ENCODE measurements around the gene SOX21. TPM values are rescaled to one million over a fixed set of nuclear protein-coding genes. Genes with fewer than 3 reads are reported as not detected.

SOX21 gene
- total RNA-seq, 4 donors from 2014 or later = not detected

GRCh38 chr13:94709001-94709834 lies 3.1 kb downstream of the SOX21 start:
- 12 to 15% methylated on average over 7 of the region's 7 CpGs for WGBS, 2 donors
- no peak overlapping the region for H3K4me3 ChIP-seq
- H3K27ac ChIP-seq = no peak overlapping the region
- H3K4me1 ChIP-seq = peaks cover 0 to 66% (median 28%) of the 10 kb centered on the region in 4 donors
- H3K36me3 ChIP-seq = no peaks in the 10 kb centered on the region
- peaks cover 0 to 96% of the 10 kb centered on the region in 2 donors for H3K27me3 ChIP-seq
- TF ChIP-seq EP300 (IDR thresholded peaks at IDR 0.05) (no peak), CTCF (IDR thresholded peaks at IDR 0.05) (no peak), POLR2A (IDR thresholded peaks at IDR 0.05) (no peak)
- no peak for DNase-seq (ENCODE audit: low spot score in 2 of 2)
- no peaks in the 10 kb centered on the region for H3K9me3 ChIP-seq

- DNase-seq (ENCODE audit: low spot score in 2 of 2) = no peak
- Histone ChIP-seq H3K27ac (no peak overlapping the region), H3K4me1 (peaks cover 0 to 65% (median 26%) of the 10 kb centered on the region in 4 donors), H3K4me3 (peak overlapping the region in 1 of 4 donors; percentile 35), H3K27me3 (peaks cover 0 to 96% of the 10 kb centered on the region in 2 donors), H3K36me3 (no peaks in the 10 kb centered on the region), H3K9me3 (no peaks in the 10 kb centered on the region)
- no peak for TF ChIP-seq CTCF (IDR thresholded peaks at IDR 0.05)
- TF ChIP-seq EP300 (IDR thresholded peaks at IDR 0.05) = no peak
- no peak for TF ChIP-seq POLR2A (IDR thresholded peaks at IDR 0.05)
- 6% methylated on average over 31 of the region's 31 CpGs for WGBS, 2 donors
Measured at GRCh38 chr13:94708031-94708859, 4.1 kb downstream of the SOX21 start.

- TF ChIP-seq EP300 (IDR thresholded peaks at IDR 0.05) (no peak), CTCF (IDR thresholded peaks at IDR 0.05) (no peak), POLR2A (IDR thresholded peaks at IDR 0.05) (no peak)
- H3K9me3 ChIP-seq = no peaks in the 10 kb centered on the region
- DNase-seq (ENCODE audit: low spot score in 2 of 2) = no peak
- H3K27me3 ChIP-seq = peaks cover 0 to 97% of the 10 kb centered on the region in 2 donors
- 4% methylated on average over 41 of the region's 41 CpGs for WGBS, 2 donors
- no peak overlapping the region for H3K27ac ChIP-seq
- peak overlapping the region in 2 of 4 donors; percentile 9 to 35 for H3K4me3 ChIP-seq
- peaks cover 0 to 65% (median 18%) of the 10 kb centered on the region in 4 donors for H3K4me1 ChIP-seq
- no peaks in the 10 kb centered on the region for H3K36me3 ChIP-seq
Measured at GRCh38 chr13:94707400-94708021, 4.8 kb downstream of the SOX21 start.

GRCh38 chr13:94706843-94707399 lies 5.4 kb downstream of the SOX21 start:
- H3K9me3 ChIP-seq = no peaks in the 10 kb centered on the region
- no peak for TF ChIP-seq EP300 (IDR thresholded peaks at IDR 0.05)
- H3K27me3 ChIP-seq = peaks cover 0 to 97% of the 10 kb centered on the region in 2 donors
- DNase-seq (ENCODE audit: low spot score in 2 of 2) = no peak
- WGBS, 2 donors = 9 to 10% methylated on average over 15 of the region's 15 CpGs
- no peak overlapping the region for H3K27ac ChIP-seq
- no peaks in the 10 kb centered on the region for H3K36me3 ChIP-seq
- H3K4me3 ChIP-seq = peak overlapping the region in 1 of 4 donors; percentile 35
- H3K4me1 ChIP-seq = peaks cover 0 to 65% (median 14%) of the 10 kb centered on the region in 4 donors

GRCh38 chr13:94706101-94706842 lies 6.1 kb downstream of the SOX21 start:
- TF ChIP-seq EP300 (IDR thresholded peaks at IDR 0.05) (no peak), POLR2A (IDR thresholded peaks at IDR 0.05) (no peak), CTCF (IDR thresholded peaks at IDR 0.05) (no peak)
- H3K4me1 ChIP-seq = peaks cover 0 to 60% (median 14%) of the 10 kb centered on the region in 4 donors
- H3K27ac ChIP-seq = no peak overlapping the region
- WGBS, 2 donors = 13 to 15% methylated on average over 16 of the region's 16 CpGs
- no peak overlapping the region for H3K4me3 ChIP-seq
- H3K27me3 ChIP-seq = peaks cover 0 to 99% of the 10 kb centered on the region in 2 donors
- H3K36me3 ChIP-seq = no peaks in the 10 kb centered on the region
- no peak for DNase-seq (ENCODE audit: low spot score in 2 of 2)
- H3K9me3 ChIP-seq = no peaks in the 10 kb centered on the region
